Neural progenitor cell (in vitro differentiated cells): ENCODE data around the gene TSPAN19. TPM values are rescaled to one million over a fixed set of nuclear protein-coding genes. Genes with fewer than 3 reads are reported as not detected.

Experiments used
- DNase-seq: peaks from one replicate; pipeline ENCODE4 v3.0.0-alpha.2; 2016; ENCODE audit warnings: low spot score
- H2AFZ ChIP-seq: fragments of 200-600 bp; sonication (generic); replicated peaks from 2 replicates; pipeline ENCODE4 v1.6.1; 2016; ENCODE audit warnings: antibody characterized with exemption
- H3F3A ChIP-seq: fragments of 200-600 bp; sonication (generic); 2 replicates; pipeline ENCODE4 v1.6.1; 2016; ENCODE audit warnings: antibody characterized with exemption, low read depth
- H3K27ac ChIP-seq: fragments of 200-600 bp; sonication (generic); 2 replicates; pipeline ENCODE4 v1.5.1; 2016; ENCODE audit warnings: mild to moderate bottlenecking
- H3K27me3 ChIP-seq: fragments of 200-600 bp; sonication (generic); 2 replicates; pipeline ENCODE4 v1.6.1; 2016; ENCODE audit warnings: mild to moderate bottlenecking, moderate library complexity
- H3K36me3 ChIP-seq: fragments of 200-600 bp; sonication (generic); 2 replicates; pipeline ENCODE4 v1.5.1; 2016
- H3K4me1 ChIP-seq: fragments of 200-600 bp; sonication (generic); 2 replicates; pipeline ENCODE4 v1.6.1; 2016; ENCODE audit warnings: mixed run types
- H3K4me2 ChIP-seq: fragments of 200-600 bp; sonication (generic); 2 replicates; pipeline ENCODE4 v1.6.1; 2016
- H3K4me3 ChIP-seq: fragments of 200-600 bp; sonication (generic); 2 replicates; pipeline ENCODE4 v1.5.1; 2016
- H3K79me2 ChIP-seq: fragments of 200-600 bp; sonication (generic); 2 replicates; pipeline ENCODE4 v1.6.1; 2016; ENCODE audit warnings: low read depth
- H3K9ac ChIP-seq: fragments of 200-600 bp; sonication (generic); 2 replicates; pipeline ENCODE4 v1.6.1; 2016
- H3K9me3 ChIP-seq: fragments of 200-600 bp; sonication (generic); 2 replicates; pipeline ENCODE4 v1.5.1; 2016; ENCODE audit warnings: low read depth
- H4K20me1 ChIP-seq: fragments of 200-600 bp; sonication (generic); 2 replicates; pipeline ENCODE4 v1.6.1; 2016; ENCODE audit warnings: low read depth
- H3K27ac Mint-ChIP-seq: 3 replicates; pipeline ENCODE4 v1.8.0; 2021; ENCODE audit warnings: mixed read lengths
- H3K27me3 Mint-ChIP-seq: 2 replicates; pipeline ENCODE4 v1.8.0; 2022; ENCODE audit warnings: low read depth, mild to moderate bottlenecking, inconsistent platforms, moderate library complexity, mixed read lengths; ENCODE audit not compliant: insufficient read depth
- H3K36me3 Mint-ChIP-seq: 3 replicates; pipeline ENCODE4 v1.8.0; 2021; ENCODE audit warnings: mixed read lengths
- H3K4me1 Mint-ChIP-seq: 3 replicates; pipeline ENCODE4 v1.8.0; 2021; ENCODE audit warnings: mixed read lengths
- H3K4me3 Mint-ChIP-seq: 3 replicates; pipeline ENCODE4 v1.8.0; 2021; ENCODE audit warnings: mild to moderate bottlenecking, moderate library complexity, mixed read lengths
- H3K9me3 Mint-ChIP-seq: 3 replicates; pipeline ENCODE4 v1.8.0; 2020; ENCODE audit warnings: mixed read lengths
- CTCF ChIP-seq: fragments of 200-600 bp; sonication (generic); IDR thresholded peaks from 2 replicates; pipeline ENCODE4 v1.5.1; 2017; ENCODE audit warnings: antibody characterized with exemption, mild to moderate bottlenecking
- EZH2 ChIP-seq: fragments of 200-600 bp; sonication (generic); IDR thresholded peaks from 2 replicates; pipeline ENCODE4 v1.6.1; 2017; ENCODE audit warnings: antibody characterized with exemption, mild to moderate bottlenecking, moderate library complexity
- EZH2phosphoT487 ChIP-seq: fragments of 200-600 bp; sonication (generic); IDR thresholded peaks from 2 replicates; pipeline ENCODE4 v1.6.1; 2017; ENCODE audit warnings: antibody characterized with exemption
- total RNA-seq: library from RNA; depleted of rRNA; stranded (reverse); fragments of >200 nt; gene quantifications from 2 replicates; pipeline ENCODE4 v1.2.3, GENCODE V29; 2015; ENCODE audit warnings: low replicate concordance

Gene TSPAN19
- total RNA-seq, 1 donor from 2014 or later, result 4.3 TPM

GRCh38 chr12:85016413-85016812, 19.7 kb downstream of the TSPAN19 start:
- Mint-ChIP-seq H3K27ac (no peak overlapping the region), H3K9me3 (no peaks in the 10 kb centered on the region), H3K4me1 (peaks cover 3% of the 10 kb centered on the region), H3K4me3 (no peak overlapping the region), H3K27me3 (peaks cover 2% of the 10 kb centered on the region), H3K36me3 (no peaks in the 10 kb centered on the region)
- Histone ChIP-seq H3K9me3 (no peaks in the 10 kb centered on the region), H3F3A (no peaks in the 10 kb centered on the region), H3K27ac (no peak overlapping the region), H3K27me3 (no peaks in the 10 kb centered on the region), H3K4me2 (no peak overlapping the region), H4K20me1 (no peaks in the 10 kb centered on the region), H3K9ac (no peak overlapping the region), H3K79me2 (no peaks in the 10 kb centered on the region), H2AFZ (no peak overlapping the region), H3K4me1 (peaks cover 1% of the 10 kb centered on the region), H3K36me3 (no peaks in the 10 kb centered on the region), H3K4me3 (no peak overlapping the region)
- TF ChIP-seq EZH2, result no peak
- no peak for TF ChIP-seq EZH2phosphoT487
- no peak for TF ChIP-seq CTCF
- no peak for DNase-seq

- H3K9ac ChIP-seq, result no peak overlapping the region
These were observed 28.2 kb downstream of the TSPAN19 start for GRCh38 chr12:85007836-85008235.

GRCh38 chr12:85006206-85006605, 29.9 kb downstream of the TSPAN19 start:
- peak overlapping the region; percentile 75 for H3K27ac Mint-ChIP-seq

More at GRCh38 chr12:85007836-85008235, 28.2 kb downstream of the TSPAN19 start:
- H3K4me3 Mint-ChIP-seq, result no peak overlapping the region
- no peak overlapping the region for H3K27ac Mint-ChIP-seq
- Histone ChIP-seq H3K36me3 (no peaks in the 10 kb centered on the region), H3K4me2 (no peak overlapping the region), H2AFZ (no peak overlapping the region), H3K27me3 (no peaks in the 10 kb centered on the region), H3K79me2 (no peaks in the 10 kb centered on the region), H4K20me1 (no peaks in the 10 kb centered on the region), H3F3A (no peaks in the 10 kb centered on the region), H3K27ac (no peak overlapping the region), H3K9me3 (no peaks in the 10 kb centered on the region), H3K4me3 (no peak overlapping the region), H3K4me1 (no peaks in the 10 kb centered on the region)
- TF ChIP-seq EZH2, result no peak
- no peak for TF ChIP-seq CTCF
- TF ChIP-seq EZH2phosphoT487, result no peak
- H3K9me3 Mint-ChIP-seq, result peaks cover 3% of the 10 kb centered on the region
- H3K36me3 Mint-ChIP-seq, result no peaks in the 10 kb centered on the region
- H3K27me3 Mint-ChIP-seq, result peaks cover 2% of the 10 kb centered on the region
- H3K4me1 Mint-ChIP-seq, result peaks cover 6% of the 10 kb centered on the region
- DNase-seq, result no peak

More at GRCh38 chr12:85006206-85006605, 29.9 kb downstream of the TSPAN19 start:
- Histone ChIP-seq H3K27ac (no peak overlapping the region), H3K36me3 (no peaks in the 10 kb centered on the region), H3F3A (peaks cover 4% of the 10 kb centered on the region), H3K4me2 (no peak overlapping the region), H3K4me3 (no peak overlapping the region), H4K20me1 (no peaks in the 10 kb centered on the region), H2AFZ (no peak overlapping the region), H3K4me1 (no peaks in the 10 kb centered on the region), H3K27me3 (no peaks in the 10 kb centered on the region), H3K79me2 (no peaks in the 10 kb centered on the region), H3K9me3 (no peaks in the 10 kb centered on the region), H3K9ac (no peak overlapping the region)
- Mint-ChIP-seq H3K4me1 (peaks cover 6% of the 10 kb centered on the region), H3K9me3 (peaks cover 5% of the 10 kb centered on the region), H3K36me3 (no peaks in the 10 kb centered on the region), H3K4me3 (no peak overlapping the region), H3K27me3 (peaks cover 2% of the 10 kb centered on the region)
- TF ChIP-seq CTCF (no peak), EZH2 (no peak), EZH2phosphoT487 (no peak)
- DNase-seq, result no peak
